NK-92 treated with Interleukin-12 subunit alpha and Interleukin-12 subunit beta, amount 100 ng/mL, for 24 hours (cell line): ENCODE data around the gene IRF8.
"Not testable (repeated sequence)": the region's sequence is repeated elsewhere in the genome, so short reads cannot be mapped to it uniquely, and the experiment has no call there.

Experiments used
- DNase-seq: peaks from one replicate; lab custom pipeline; 2025; lab: John Stamatoyannopoulos, UW

The IRF8 gene

GRCh38 chr16:85935974-85936760, 37.2 kb downstream of the IRF8 start:
- DNase-seq = peak; percentile 76

- peak; percentile 23 for DNase-seq
These were observed 37.9 kb downstream of the IRF8 start for GRCh38 chr16:85936816-85937215.

- DNase-seq = no peak
These were observed 41.3 kb downstream of the IRF8 start for GRCh38 chr16:85940214-85940613.

GRCh38 chr16:85941863-85942644, 43.1 kb downstream of the IRF8 start:
- no peak for DNase-seq

GRCh38 chr16:85942659-85943058, 43.7 kb downstream of the IRF8 start:
- DNase-seq = not testable (repeated sequence)

- no peak for DNase-seq
These were observed 44.7 kb downstream of the IRF8 start for GRCh38 chr16:85943711-85944110.

GRCh38 chr16:85944572-85945423, 45.8 kb downstream of the IRF8 start:
- DNase-seq = no peak

- DNase-seq = no peak
These were observed 46.4 kb downstream of the IRF8 start for GRCh38 chr16:85945424-85945751.

- no peak for DNase-seq
These were observed 47.7 kb downstream of the IRF8 start for GRCh38 chr16:85946541-85947124.

GRCh38 chr16:85947230-85948137, 48.5 kb downstream of the IRF8 start:
- no peak for DNase-seq

- DNase-seq = no peak
These were observed 49.2 kb downstream of the IRF8 start for GRCh38 chr16:85948138-85948509.

- DNase-seq = no peak
These were observed 49.8 kb downstream of the IRF8 start for GRCh38 chr16:85948616-85949265.

GRCh38 chr16:85950136-85950918, 51.4 kb downstream of the IRF8 start:
- DNase-seq = no peak

GRCh38 chr16:85952197-85952596, 53.2 kb downstream of the IRF8 start:
- no peak for DNase-seq

- DNase-seq = no peak
These were observed 53.8 kb downstream of the IRF8 start for GRCh38 chr16:85952811-85953210.

GRCh38 chr16:85954927-85955519, 56.1 kb downstream of the IRF8 start:
- DNase-seq = no peak

- no peak for DNase-seq
These were observed 56.6 kb downstream of the IRF8 start for GRCh38 chr16:85955566-85955965.

GRCh38 chr16:85956426-85956825, 57.5 kb downstream of the IRF8 start:
- DNase-seq = no peak

GRCh38 chr16:85958731-85959130, 59.8 kb downstream of the IRF8 start:
- no peak for DNase-seq
